K562 (cell line): ENCODE results near the gene ZNF32.
"Not testable (repeated sequence)": the region's sequence is repeated elsewhere in the genome, so short reads cannot be mapped to it uniquely, and the experiment has no call there.

Experiments
- CAMTA2 ChIP-seq: fragments of 250-450 bp; sonication (Bioruptor Pico); conservative IDR thresholded peaks from 2 replicates; pipeline ENCODE4 v1.5.1; 2022
- HDAC6 ChIP-seq: IDR thresholded peaks from 2 replicates; pipeline ENCODE4 v1.6.1; 2012; ENCODE audit warnings: low read depth, mild to moderate bottlenecking, control low read depth, inconsistent platforms, low read length, moderate library complexity
- POLR2A ChIP-seq: fragments of 450-650 bp; conservative IDR thresholded peaks from 2 replicates; pipeline ENCODE4 v1.6.1; 2016
- SRSF3 ChIP-seq: fragments of 200-400 bp; formaldehyde crosslinking; IDR thresholded peaks from 2 replicates; pipeline ENCODE4 v1.6.1; 2016; ENCODE audit warnings: mild to moderate bottlenecking, low read length, moderate library complexity; ENCODE audit not compliant: insufficient read depth
- ZBTB7A ChIP-seq: IDR thresholded peaks from 2 replicates; pipeline ENCODE4 v1.6.1; 2011; ENCODE audit warnings: low read depth, mild to moderate bottlenecking, low read length, moderate library complexity, borderline replicate concordance; ENCODE audit not compliant: control insufficient read depth
- TF ChIP-seq, protein P1 (sequence below): sonication (generic); formaldehyde crosslinking; IDR thresholded peaks from 2 replicates; pipeline ENCODE4 v1.8.0; 2022; ENCODE audit warnings: mild to moderate bottlenecking, low read depth, missing genetic modification reagents
- TF ChIP-seq, protein P2 (sequence below): fragments of 450-650 bp; IDR thresholded peaks from one replicate; pipeline ENCODE4 v1.6.1; 2018; ENCODE audit warnings: mild to moderate bottlenecking, moderate library complexity; ENCODE audit not compliant: partially characterized antibody
- TF ChIP-seq, protein P3 (sequence below): fragments of 250-450 bp; sonication (Bioruptor Pico); IDR thresholded peaks from 2 replicates; pipeline ENCODE4 v1.8.0; 2021; ENCODE audit warnings: mild to moderate bottlenecking, moderate library complexity

GRCh38 chr10:43635816-43636215 is 12.9 kb downstream of the ZNF32 start:
- TF ChIP-seq, protein P1, sequence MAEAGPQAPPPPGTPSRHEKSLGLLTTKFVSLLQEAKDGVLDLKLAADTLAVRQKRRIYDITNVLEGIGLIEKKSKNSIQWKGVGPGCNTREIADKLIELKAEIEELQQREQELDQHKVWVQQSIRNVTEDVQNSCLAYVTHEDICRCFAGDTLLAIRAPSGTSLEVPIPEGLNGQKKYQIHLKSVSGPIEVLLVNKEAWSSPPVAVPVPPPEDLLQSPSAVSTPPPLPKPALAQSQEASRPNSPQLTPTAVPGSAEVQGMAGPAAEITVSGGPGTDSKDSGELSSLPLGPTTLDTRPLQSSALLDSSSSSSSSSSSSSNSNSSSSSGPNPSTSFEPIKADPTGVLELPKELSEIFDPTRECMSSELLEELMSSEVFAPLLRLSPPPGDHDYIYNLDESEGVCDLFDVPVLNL (CRISPR knock-in tag) = not testable (repeated sequence)
- TF ChIP-seq HDAC6; SRSF3; CAMTA2 (CRISPR knock-in tag); POLR2A; ZBTB7A: not testable (repeated sequence)
- TF ChIP-seq, protein P2, sequence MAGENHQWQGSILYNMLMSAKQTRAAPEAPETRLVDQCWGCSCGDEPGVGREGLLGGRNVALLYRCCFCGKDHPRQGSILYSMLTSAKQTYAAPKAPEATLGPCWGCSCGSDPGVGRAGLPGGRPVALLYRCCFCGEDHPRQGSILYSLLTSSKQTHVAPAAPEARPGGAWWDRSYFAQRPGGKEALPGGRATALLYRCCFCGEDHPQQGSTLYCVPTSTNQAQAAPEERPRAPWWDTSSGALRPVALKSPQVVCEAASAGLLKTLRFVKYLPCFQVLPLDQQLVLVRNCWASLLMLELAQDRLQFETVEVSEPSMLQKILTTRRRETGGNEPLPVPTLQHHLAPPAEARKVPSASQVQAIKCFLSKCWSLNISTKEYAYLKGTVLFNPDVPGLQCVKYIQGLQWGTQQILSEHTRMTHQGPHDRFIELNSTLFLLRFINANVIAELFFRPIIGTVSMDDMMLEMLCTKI = not testable (repeated sequence)
- TF ChIP-seq, protein P3, sequence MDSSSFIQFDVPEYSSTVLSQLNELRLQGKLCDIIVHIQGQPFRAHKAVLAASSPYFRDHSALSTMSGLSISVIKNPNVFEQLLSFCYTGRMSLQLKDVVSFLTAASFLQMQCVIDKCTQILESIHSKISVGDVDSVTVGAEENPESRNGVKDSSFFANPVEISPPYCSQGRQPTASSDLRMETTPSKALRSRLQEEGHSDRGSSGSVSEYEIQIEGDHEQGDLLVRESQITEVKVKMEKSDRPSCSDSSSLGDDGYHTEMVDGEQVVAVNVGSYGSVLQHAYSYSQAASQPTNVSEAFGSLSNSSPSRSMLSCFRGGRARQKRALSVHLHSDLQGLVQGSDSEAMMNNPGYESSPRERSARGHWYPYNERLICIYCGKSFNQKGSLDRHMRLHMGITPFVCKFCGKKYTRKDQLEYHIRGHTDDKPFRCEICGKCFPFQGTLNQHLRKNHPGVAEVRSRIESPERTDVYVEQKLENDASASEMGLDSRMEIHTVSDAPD (CRISPR knock-in tag) = not testable (repeated sequence)
